Measurements from ENCODE around the gene NKAIN2. TPM values are rescaled to one million over a fixed set of nuclear protein-coding genes. Genes with fewer than 3 reads are reported as not detected.

Gene NKAIN2
- total RNA-seq, 2 donors from 2014 or later: 0.29 TPM; not detected in 1

DNA sequence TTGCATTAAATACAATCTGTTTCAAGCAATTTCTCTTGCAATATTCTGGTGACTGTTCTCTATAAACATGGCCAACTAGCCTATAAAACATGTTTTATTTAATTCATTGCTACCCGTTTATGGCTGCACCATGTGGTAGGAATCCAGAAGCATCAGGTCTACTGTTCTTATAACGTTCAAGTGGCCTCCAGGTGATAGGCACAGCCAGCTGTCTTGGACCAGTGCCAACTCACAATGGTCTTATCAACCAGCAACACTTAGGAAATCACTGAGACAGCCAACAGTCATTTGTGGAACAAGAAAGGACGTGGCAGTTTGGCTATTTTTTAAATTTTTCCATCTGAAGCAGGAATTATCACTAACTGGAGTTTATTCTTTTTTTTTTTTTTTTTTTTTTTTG, 193.6 kb downstream of the NKAIN2 start:
- no peaks in the 10 kb centered on the region for H3K36me3 Mint-ChIP-seq (ENCODE audit: low read depth)
- H3K4me3 ChIP-seq (ENCODE audit: low read length): no peak overlapping the region
- H3K27me3 ChIP-seq (ENCODE audit: control insufficient read depth, insufficient read depth, low read length, poor library complexity, severe bottlenecking): no peaks in the 10 kb centered on the region
- no peaks in the 10 kb centered on the region for H3K9me3 Mint-ChIP-seq
- no peak overlapping the region for H3K4me3 Mint-ChIP-seq
- no peak overlapping the region for H3K9ac ChIP-seq (ENCODE audit: extremely low read depth, low read length, poor library complexity, severe bottlenecking)
- TF ChIP-seq, protein P1, sequence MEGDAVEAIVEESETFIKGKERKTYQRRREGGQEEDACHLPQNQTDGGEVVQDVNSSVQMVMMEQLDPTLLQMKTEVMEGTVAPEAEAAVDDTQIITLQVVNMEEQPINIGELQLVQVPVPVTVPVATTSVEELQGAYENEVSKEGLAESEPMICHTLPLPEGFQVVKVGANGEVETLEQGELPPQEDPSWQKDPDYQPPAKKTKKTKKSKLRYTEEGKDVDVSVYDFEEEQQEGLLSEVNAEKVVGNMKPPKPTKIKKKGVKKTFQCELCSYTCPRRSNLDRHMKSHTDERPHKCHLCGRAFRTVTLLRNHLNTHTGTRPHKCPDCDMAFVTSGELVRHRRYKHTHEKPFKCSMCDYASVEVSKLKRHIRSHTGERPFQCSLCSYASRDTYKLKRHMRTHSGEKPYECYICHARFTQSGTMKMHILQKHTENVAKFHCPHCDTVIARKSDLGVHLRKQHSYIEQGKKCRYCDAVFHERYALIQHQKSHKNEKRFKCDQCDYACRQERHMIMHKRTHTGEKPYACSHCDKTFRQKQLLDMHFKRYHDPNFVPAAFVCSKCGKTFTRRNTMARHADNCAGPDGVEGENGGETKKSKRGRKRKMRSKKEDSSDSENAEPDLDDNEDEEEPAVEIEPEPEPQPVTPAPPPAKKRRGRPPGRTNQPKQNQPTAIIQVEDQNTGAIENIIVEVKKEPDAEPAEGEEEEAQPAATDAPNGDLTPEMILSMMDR (conservative IDR thresholded peaks at IDR 0.05): no peak
- no peak overlapping the region for H3K27ac ChIP-seq (ENCODE audit: low read depth, low read length)
- no peaks in the 10 kb centered on the region for H3K4me1 ChIP-seq (ENCODE audit: control insufficient read depth, insufficient read depth, low read length)
- H3K9me3 ChIP-seq (ENCODE audit: control insufficient read depth, low read length): no peaks in the 10 kb centered on the region
- no peaks in the 10 kb centered on the region for H3K27me3 Mint-ChIP-seq (ENCODE audit: insufficient read depth)
- DNase-seq: no peak
- no peaks in the 10 kb centered on the region for H3K36me3 ChIP-seq (ENCODE audit: control insufficient read depth, insufficient read depth, low read length)
- no peak overlapping the region for H3K27ac Mint-ChIP-seq
- WGBS, 2 experiments (ENCODE audit: insufficient coverage in 1 of 2, insufficient read length in 1 of 2): 94 to 100% methylated on average over 2 to 3 of the region's 3 CpGs
- H3K4me1 Mint-ChIP-seq: peaks cover 2% of the 10 kb centered on the region

DNA sequence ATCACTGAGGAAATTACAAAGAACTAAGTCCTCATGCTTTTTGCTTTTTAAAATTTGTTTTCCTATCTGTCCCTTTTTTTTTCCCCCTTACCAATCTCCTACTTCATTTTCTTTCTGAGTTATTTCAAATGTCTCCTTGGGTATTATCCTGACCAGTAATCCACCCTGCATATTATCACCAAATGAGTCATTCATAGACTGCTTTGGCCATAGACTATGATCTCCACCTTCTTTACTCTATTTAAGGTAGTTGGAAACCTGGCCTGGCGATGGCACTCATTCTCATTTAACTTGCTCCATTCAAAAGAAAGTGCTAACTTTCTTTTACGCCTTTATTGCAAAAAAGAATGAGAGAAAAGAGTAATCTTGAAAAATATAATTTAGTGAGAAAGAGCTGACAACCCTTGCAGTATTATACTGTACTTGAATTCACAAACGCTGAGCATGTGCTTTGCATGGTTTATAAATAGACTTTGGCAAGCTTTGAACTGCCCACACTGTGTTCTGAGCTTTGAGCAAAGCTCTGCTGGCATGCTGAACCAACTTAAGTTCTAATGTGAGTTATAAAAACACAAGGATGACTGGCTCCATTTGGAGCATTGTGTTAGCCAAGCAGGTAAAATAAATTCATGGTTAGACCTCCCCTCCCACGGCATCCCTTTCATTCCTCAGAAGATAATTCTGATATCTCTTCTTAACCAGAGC, 198.9 kb downstream of the NKAIN2 start:
- no peaks in the 10 kb centered on the region for H3K4me1 ChIP-seq (ENCODE audit: control insufficient read depth, insufficient read depth, low read length)
- H3K36me3 ChIP-seq (ENCODE audit: control insufficient read depth, insufficient read depth, low read length): no peaks in the 10 kb centered on the region
- peaks cover under 1% of the 10 kb centered on the region for H3K4me1 Mint-ChIP-seq
- peaks cover 6% of the 10 kb centered on the region for H3K27me3 Mint-ChIP-seq (ENCODE audit: insufficient read depth)
- H3K9me3 Mint-ChIP-seq: no peaks in the 10 kb centered on the region
- no peak overlapping the region for H3K27ac Mint-ChIP-seq
- 81% methylated on average over 2 to 4 of the region's 4 CpGs for WGBS, 2 experiments (ENCODE audit: insufficient coverage in 1 of 2, insufficient read length in 1 of 2)
- TF ChIP-seq, protein P1 (conservative IDR thresholded peaks at IDR 0.05): no peak
- no peaks in the 10 kb centered on the region for H3K27me3 ChIP-seq (ENCODE audit: control insufficient read depth, insufficient read depth, low read length, poor library complexity, severe bottlenecking)
- H3K36me3 Mint-ChIP-seq (ENCODE audit: low read depth): no peaks in the 10 kb centered on the region
- no peak overlapping the region for H3K4me3 ChIP-seq (ENCODE audit: low read length)
- H3K9me3 ChIP-seq (ENCODE audit: control insufficient read depth, low read length): no peaks in the 10 kb centered on the region
- no peak for DNase-seq
- no peak overlapping the region for H3K27ac ChIP-seq (ENCODE audit: low read depth, low read length)
- no peak overlapping the region for H3K9ac ChIP-seq (ENCODE audit: extremely low read depth, low read length, poor library complexity, severe bottlenecking)
- no peak overlapping the region for H3K4me3 Mint-ChIP-seq

DNA sequence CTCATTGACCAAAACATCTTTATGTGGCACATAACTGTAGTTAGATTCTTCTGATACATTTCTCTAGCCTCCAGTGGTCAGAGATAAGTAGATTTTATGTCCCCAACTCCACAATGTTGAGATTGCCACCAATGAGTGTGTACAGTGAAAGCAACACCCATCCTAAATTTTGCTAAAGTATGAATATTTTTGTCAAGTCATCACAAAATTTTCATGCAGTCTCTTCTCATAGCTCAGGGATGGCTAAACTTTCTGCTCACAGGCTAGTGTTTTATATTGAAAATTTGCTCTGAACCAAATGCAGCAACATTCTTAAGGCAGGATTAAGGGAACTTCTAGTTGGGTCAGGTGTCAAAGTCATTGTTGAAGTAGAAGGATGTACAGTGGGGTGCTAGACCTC, 203.6 kb downstream of the NKAIN2 start:
- Histone ChIP-seq H3K9me3 (ENCODE audit: control insufficient read depth, low read length) (no peaks in the 10 kb centered on the region), H3K27me3 (ENCODE audit: control insufficient read depth, insufficient read depth, low read length, poor library complexity, severe bottlenecking) (no peaks in the 10 kb centered on the region), H3K27ac (ENCODE audit: low read depth, low read length) (no peak overlapping the region), H3K4me1 (ENCODE audit: control insufficient read depth, insufficient read depth, low read length) (peaks cover 12% of the 10 kb centered on the region), H3K9ac (ENCODE audit: extremely low read depth, low read length, poor library complexity, severe bottlenecking) (no peak overlapping the region), H3K4me3 (ENCODE audit: low read length) (no peak overlapping the region), H3K36me3 (ENCODE audit: control insufficient read depth, insufficient read depth, low read length) (no peaks in the 10 kb centered on the region)
- no peak overlapping the region for H3K4me3 Mint-ChIP-seq
- H3K36me3 Mint-ChIP-seq (ENCODE audit: low read depth): no peaks in the 10 kb centered on the region
- DNase-seq: no peak
- peaks cover 34% of the 10 kb centered on the region for H3K4me1 Mint-ChIP-seq
- TF ChIP-seq, protein P1 (conservative IDR thresholded peaks at IDR 0.05): no peak
- H3K27me3 Mint-ChIP-seq (ENCODE audit: insufficient read depth): peaks cover 6% of the 10 kb centered on the region
- H3K27ac Mint-ChIP-seq: no peak overlapping the region
- no peaks in the 10 kb centered on the region for H3K9me3 Mint-ChIP-seq
